GM21737 (cell line): Measurements from ENCODE around the gene SYT14.
"Not testable (repeated sequence)": the region's sequence is repeated elsewhere in the genome, so short reads cannot be mapped to it uniquely, and the experiment has no call there.

ENCODE experiments used
- ATAC-seq: cut with Tn5 transposase; IDR thresholded peaks from one replicate; pipeline ENCODE4 v1.9.1; 2021; ENCODE audit warnings: mild to moderate bottlenecking, moderate library complexity; ENCODE audit not compliant: unreplicated experiment

The SYT14 gene

GRCh38 chr1:210104103-210104502 is 166.1 kb downstream of the SYT14 start:
- no peak for ATAC-seq

- not testable (repeated sequence) for ATAC-seq
These were observed 174.9 kb downstream of the SYT14 start for GRCh38 chr1:210112906-210113305.

GRCh38 chr1:210117198-210117597 is 179.2 kb downstream of the SYT14 start:
- ATAC-seq, result no peak

- no peak for ATAC-seq
These were observed 179.7 kb downstream of the SYT14 start for GRCh38 chr1:210117681-210118170.

GRCh38 chr1:210123383-210123782 is 185.4 kb downstream of the SYT14 start:
- no peak for ATAC-seq

- no peak for ATAC-seq
These were observed 186.0 kb downstream of the SYT14 start for GRCh38 chr1:210123924-210124589.

- ATAC-seq, result no peak
These were observed 186.7 kb downstream of the SYT14 start for GRCh38 chr1:210124736-210125135.

- no peak for ATAC-seq
These were observed 187.1 kb downstream of the SYT14 start for GRCh38 chr1:210125143-210125542.

GRCh38 chr1:210129092-210129491 is 191.1 kb downstream of the SYT14 start:
- no peak for ATAC-seq

GRCh38 chr1:210129759-210130158 is 191.7 kb downstream of the SYT14 start:
- no peak for ATAC-seq

GRCh38 chr1:210132582-210132981 is 194.6 kb downstream of the SYT14 start:
- no peak for ATAC-seq

- no peak for ATAC-seq
These were observed 205.5 kb downstream of the SYT14 start for GRCh38 chr1:210143465-210144062.

GRCh38 chr1:210144736-210145135 is 206.7 kb downstream of the SYT14 start:
- no peak for ATAC-seq

GRCh38 chr1:210151052-210151672 is 213.1 kb downstream of the SYT14 start:
- no peak for ATAC-seq

- no peak for ATAC-seq
These were observed 221.2 kb downstream of the SYT14 start for GRCh38 chr1:210159211-210159610.

GRCh38 chr1:210170220-210170619 is 232.2 kb downstream of the SYT14 start:
- ATAC-seq, result no peak

- ATAC-seq, result no peak
These were observed 236.1 kb downstream of the SYT14 start for GRCh38 chr1:210174133-210174532.

- no peak for ATAC-seq
These were observed 247.0 kb downstream of the SYT14 start for GRCh38 chr1:210185063-210185462.

GRCh38 chr1:210187849-210188606 is 250.0 kb downstream of the SYT14 start:
- not testable (repeated sequence) for ATAC-seq

- ATAC-seq, result no peak
These were observed 251.4 kb downstream of the SYT14 start for GRCh38 chr1:210189426-210189825.

GRCh38 chr1:210195635-210196160 is 257.7 kb downstream of the SYT14 start:
- ATAC-seq, result no peak
